HEK293 (cell line): Measurements from ENCODE around the gene TMEM63B.

Experiments
- CTCF ChIA-PET: fragments of 350-600 bp; formaldehyde crosslinking; extraction: SDS; loops from one replicate; lab custom pipeline; 2021; ENCODE audit warnings: antibody characterized with exemption; lab: Yijun Ruan, JAX
- POLR2A ChIA-PET: fragments of 300-600 bp; formaldehyde crosslinking; extraction: SDS; loops from one replicate; lab custom pipeline; 2020; ENCODE audit warnings: antibody characterized with exemption, inconsistent platforms; lab: Yijun Ruan, JAX
- H3K27ac ChIP-seq: fragments of 200-500 bp; sonication (Bioruptor generic); 2 replicates; pipeline ENCODE4 v1.5.1; 2014; ENCODE audit warnings: low read depth, low read length, control low read depth, inconsistent platforms; ENCODE audit errors: extremely low read depth
- H3K36me3 ChIP-seq, 2 experiments: fragments of 200-500 bp in 1 of 2; sonication (Bioruptor generic) in 1 of 2; 1 replicate in 1 of 2; 2 replicates in 1 of 2; pipeline ENCODE4 v1.5.1; 2014 to 2017; ENCODE audit warnings: inconsistent platforms in 2 of 2, low read length in 2 of 2; ENCODE audit not compliant: control insufficient read depth in 2 of 2, insufficient read depth in 1 of 2
- H3K4me1 ChIP-seq: fragments of 200-500 bp; sonication (Bioruptor generic); 2 replicates; pipeline ENCODE4 v1.5.1; 2014; ENCODE audit warnings: mild to moderate bottlenecking, low read length, inconsistent platforms; ENCODE audit not compliant: control insufficient read depth, insufficient read depth
- H3K4me3 ChIP-seq: 2 replicates; pipeline ENCODE4 v1.5.1; 2011; ENCODE audit warnings: low read depth, mild to moderate bottlenecking, control low read depth, low read length, moderate library complexity
- H3K9me3 ChIP-seq: fragments of 200-500 bp; sonication (Bioruptor generic); 2 replicates; pipeline ENCODE4 v1.5.1; 2014; ENCODE audit warnings: low read depth, low read length, inconsistent platforms; ENCODE audit not compliant: control insufficient read depth, insufficient read depth
- BCL11A ChIP-seq: fragments of 450-650 bp; formaldehyde crosslinking; IDR thresholded peaks from 2 replicates; pipeline ENCODE4 v1.5.1; 2016; ENCODE audit warnings: low read depth, missing biosample characterization, missing genetic modification characterization
- EGR2 ChIP-seq: fragments of 450-650 bp; formaldehyde crosslinking; IDR thresholded peaks from 2 replicates; pipeline ENCODE4 v1.5.1; 2016; ENCODE audit warnings: low read depth, missing biosample characterization, missing genetic modification characterization
- FEZF1 ChIP-seq: fragments of 450-650 bp; formaldehyde crosslinking; IDR thresholded peaks from 2 replicates; pipeline ENCODE4 v1.5.1; 2016; ENCODE audit warnings: missing biosample characterization, missing genetic modification characterization
- HIC1 ChIP-seq: fragments of 450-650 bp; formaldehyde crosslinking; IDR thresholded peaks from 2 replicates; pipeline ENCODE4 v1.5.1; 2016; ENCODE audit warnings: missing biosample characterization, missing genetic modification characterization
- MEIS1 ChIP-seq: sonication (generic); formaldehyde crosslinking; IDR thresholded peaks from 2 replicates; pipeline ENCODE4 v1.8.1; 2022; ENCODE audit warnings: missing genetic modification reagents, mild to moderate bottlenecking, borderline replicate concordance
- PRDM6 ChIP-seq: fragments of 450-650 bp; formaldehyde crosslinking; IDR thresholded peaks from 2 replicates; pipeline ENCODE4 v1.5.1; 2017; ENCODE audit warnings: missing biosample characterization, missing genetic modification characterization
- SALL2 ChIP-seq: fragments of 450-650 bp; formaldehyde crosslinking; IDR thresholded peaks from 2 replicates; pipeline ENCODE4 v1.5.0; 2017; ENCODE audit warnings: missing biosample characterization, mild to moderate bottlenecking, missing genetic modification characterization, borderline replicate concordance
- ZFHX2 ChIP-seq: fragments of 450-650 bp; formaldehyde crosslinking; conservative IDR thresholded peaks from 2 replicates; pipeline ENCODE4 v1.5.1; 2016; ENCODE audit warnings: missing biosample characterization, missing genetic modification characterization
- ZNF112 ChIP-seq: fragments of 450-650 bp; formaldehyde crosslinking; IDR thresholded peaks from 2 replicates; pipeline ENCODE4 v1.5.0; 2017; ENCODE audit warnings: missing biosample characterization, missing genetic modification characterization
- ZNF175 ChIP-seq: fragments of 450-650 bp; formaldehyde crosslinking; IDR thresholded peaks from 2 replicates; pipeline ENCODE4 v1.5.1; 2016; ENCODE audit warnings: missing biosample characterization, missing genetic modification characterization
- ZNF394 ChIP-seq: fragments of 450-650 bp; formaldehyde crosslinking; IDR thresholded peaks from 2 replicates; pipeline ENCODE4 v1.5.1; 2016; ENCODE audit warnings: missing biosample characterization, missing genetic modification characterization, mild to moderate bottlenecking, moderate library complexity, borderline replicate concordance
- ZNF560 ChIP-seq: fragments of 450-650 bp; formaldehyde crosslinking; IDR thresholded peaks from 2 replicates; pipeline ENCODE4 v1.5.1; 2017; ENCODE audit warnings: missing biosample characterization, missing genetic modification characterization, borderline replicate concordance
- ZNF658 ChIP-seq: fragments of 450-650 bp; formaldehyde crosslinking; IDR thresholded peaks from 2 replicates; pipeline ENCODE4; 2016; ENCODE audit warnings: missing biosample characterization, missing genetic modification characterization
- ZNF830 ChIP-seq: fragments of 450-650 bp; IDR thresholded peaks from 2 replicates; pipeline ENCODE4 v1.5.0; 2018; ENCODE audit warnings: missing biosample characterization, missing genetic modification characterization, low read depth, mild to moderate bottlenecking, moderate library complexity
- TF ChIP-seq, protein P1 (sequence below): fragments of 450-650 bp; formaldehyde crosslinking; IDR thresholded peaks from 2 replicates; pipeline ENCODE4 v1.5.1; 2016; ENCODE audit warnings: missing biosample characterization, missing genetic modification characterization
- TF ChIP-seq, protein P2 (sequence below): fragments of 450-650 bp; formaldehyde crosslinking; IDR thresholded peaks from 2 replicates; pipeline ENCODE4 v1.5.1; 2017; ENCODE audit warnings: missing biosample characterization, missing genetic modification characterization

The TMEM63B gene

GRCh38 chr6:44107017-44107416 lies 20.3 kb upstream of the TMEM63B start (continued):
- TF ChIP-seq BCL11A (tag by site-specific recombination) (no peak), MEIS1 (CRISPR knock-in tag) (no peak), ZNF175 (tag by site-specific recombination) (no peak), ZNF658 (no peak)
- TF ChIP-seq, protein P1, sequence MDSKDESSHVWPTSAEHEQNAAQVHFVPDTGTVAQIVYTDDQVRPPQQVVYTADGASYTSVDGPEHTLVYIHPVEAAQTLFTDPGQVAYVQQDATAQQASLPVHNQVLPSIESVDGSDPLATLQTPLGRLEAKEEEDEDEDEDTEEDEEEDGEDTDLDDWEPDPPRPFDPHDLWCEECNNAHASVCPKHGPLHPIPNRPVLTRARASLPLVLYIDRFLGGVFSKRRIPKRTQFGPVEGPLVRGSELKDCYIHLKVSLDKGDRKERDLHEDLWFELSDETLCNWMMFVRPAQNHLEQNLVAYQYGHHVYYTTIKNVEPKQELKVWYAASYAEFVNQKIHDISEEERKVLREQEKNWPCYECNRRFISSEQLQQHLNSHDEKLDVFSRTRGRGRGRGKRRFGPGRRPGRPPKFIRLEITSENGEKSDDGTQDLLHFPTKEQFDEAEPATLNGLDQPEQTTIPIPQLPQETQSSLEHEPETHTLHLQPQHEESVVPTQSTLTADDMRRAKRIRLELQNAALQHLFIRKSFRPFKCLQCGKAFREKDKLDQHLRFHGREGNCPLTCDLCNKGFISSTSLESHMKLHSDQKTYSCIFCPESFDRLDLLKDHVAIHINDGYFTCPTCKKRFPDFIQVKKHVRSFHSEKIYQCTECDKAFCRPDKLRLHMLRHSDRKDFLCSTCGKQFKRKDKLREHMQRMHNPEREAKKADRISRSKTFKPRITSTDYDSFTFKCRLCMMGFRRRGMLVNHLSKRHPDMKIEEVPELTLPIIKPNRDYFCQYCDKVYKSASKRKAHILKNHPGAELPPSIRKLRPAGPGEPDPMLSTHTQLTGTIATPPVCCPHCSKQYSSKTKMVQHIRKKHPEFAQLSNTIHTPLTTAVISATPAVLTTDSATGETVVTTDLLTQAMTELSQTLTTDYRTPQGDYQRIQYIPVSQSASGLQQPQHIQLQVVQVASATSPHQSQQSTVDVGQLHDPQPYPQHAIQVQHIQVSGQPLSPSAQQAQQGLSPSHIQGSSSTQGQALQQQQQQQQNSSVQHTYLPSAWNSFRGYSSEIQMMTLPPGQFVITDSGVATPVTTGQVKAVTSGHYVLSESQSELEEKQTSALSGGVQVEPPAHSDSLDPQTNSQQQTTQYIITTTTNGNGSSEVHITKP, result no peak

GRCh38 chr6:44108471-44108870 lies 18.9 kb upstream of the TMEM63B start:
- Histone ChIP-seq H3K27ac (no peak overlapping the region), H3K36me3 (peaks cover 30 to 94% of the 10 kb centered on the region in 2 experiments; a peak in 2 of 3 replicates), H3K4me3 (no peak overlapping the region)
- POLR2A ChIA-PET, result no interaction called here
- TF ChIP-seq ZNF560 (no peak), PRDM6 (tag by site-specific recombination) (no peak), ZFHX2 (tag by site-specific recombination) (no peak)
- TF ChIP-seq, all 188 proteins: peak for 0
- H3K9me3 ChIP-seq, result no peaks in the 10 kb centered on the region
- CTCF ChIA-PET, result interaction anchor here (6.8 kb wide), 1 partner anchor 10 kb away, joined by 54 read pairs; no protein-coding TSS in a partner anchor
- H3K4me1 ChIP-seq, result 0 out of 2 replicates have a peak, but pooled peaks cover 4% of the 10 kb centered on the region

DNA sequence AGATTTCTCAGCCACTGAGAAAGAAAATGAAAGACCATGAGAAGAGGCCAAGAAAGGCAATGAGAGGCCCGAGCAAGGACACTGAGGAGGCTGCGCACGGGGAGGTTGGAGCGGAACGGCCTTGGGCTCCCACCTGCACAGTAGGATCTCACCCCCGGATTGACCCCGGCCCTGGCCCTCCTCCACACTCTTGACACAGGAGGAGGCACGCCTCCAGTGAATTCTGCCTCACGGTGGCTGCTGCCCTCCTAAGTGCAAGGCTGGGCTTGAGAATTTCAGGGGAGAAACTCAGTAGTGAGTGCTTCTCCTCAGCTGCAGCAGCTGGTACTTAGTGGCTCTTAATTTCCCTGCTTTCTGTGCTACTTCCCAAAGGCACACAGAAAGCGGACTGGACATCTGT lies 18.1 kb upstream of the TMEM63B start:
- TF ChIP-seq ZNF394 (tag by site-specific recombination), result no peak
- peak; percentile 91 for TF ChIP-seq EGR2 (tag by site-specific recombination)
- no peak for TF ChIP-seq ZNF112
- TF ChIP-seq SALL2 (tag by site-specific recombination), result no peak
- peak; percentile 85 for TF ChIP-seq ZFHX2 (tag by site-specific recombination)
- TF ChIP-seq ZNF830, result no peak
- TF ChIP-seq, protein P2, sequence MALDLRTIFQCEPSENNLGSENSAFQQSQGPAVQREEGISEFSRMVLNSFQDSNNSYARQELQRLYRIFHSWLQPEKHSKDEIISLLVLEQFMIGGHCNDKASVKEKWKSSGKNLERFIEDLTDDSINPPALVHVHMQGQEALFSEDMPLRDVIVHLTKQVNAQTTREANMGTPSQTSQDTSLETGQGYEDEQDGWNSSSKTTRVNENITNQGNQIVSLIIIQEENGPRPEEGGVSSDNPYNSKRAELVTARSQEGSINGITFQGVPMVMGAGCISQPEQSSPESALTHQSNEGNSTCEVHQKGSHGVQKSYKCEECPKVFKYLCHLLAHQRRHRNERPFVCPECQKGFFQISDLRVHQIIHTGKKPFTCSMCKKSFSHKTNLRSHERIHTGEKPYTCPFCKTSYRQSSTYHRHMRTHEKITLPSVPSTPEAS, result no peak
- no peak for TF ChIP-seq HIC1 (tag by site-specific recombination)
- TF ChIP-seq FEZF1, result no peak
- CTCF ChIA-PET, result interaction anchor here (6.8 kb wide), 1 partner anchor 11 kb away, joined by 54 read pairs; no protein-coding TSS in a partner anchor
- H3K4me1 ChIP-seq, result 0 out of 2 replicates have a peak, but pooled peaks cover 4% of the 10 kb centered on the region
- POLR2A ChIA-PET, result no interaction called here
- no peak overlapping the region for H3K27ac ChIP-seq
- H3K9me3 ChIP-seq, result no peaks in the 10 kb centered on the region
- H3K4me3 ChIP-seq, result no peak overlapping the region
- peaks cover 30 to 94% of the 10 kb centered on the region in 2 experiments; a peak in 2 of 3 replicates for H3K36me3 ChIP-seq
